Transverse colon (tissue), 4 donors: ENCODE measurements around the gene RFFL. TPM values are rescaled to one million over a fixed set of nuclear protein-coding genes. Genes with fewer than 3 reads are reported as not detected.

Experiments used
- DNase-seq: peaks from one replicate; pipeline ENCODE4 v3.0.0-alpha.2; 2019
- H3K27ac ChIP-seq, 4 donors: fragments of 200-600 bp; sonication (generic); 2 replicates each; pipeline ENCODE4 v1.5.1; 2016 to 2018; ENCODE audit warnings: inconsistent platforms in 4 of 4
- H3K27me3 ChIP-seq: fragments of 200-600 bp; sonication (generic); 2 replicates; pipeline ENCODE4 v1.5.1; 2017; ENCODE audit warnings: inconsistent platforms
- H3K36me3 ChIP-seq, 4 donors: fragments of 200-600 bp; sonication (generic); 2 replicates each; pipeline ENCODE4 v1.5.1; 2017 to 2019; ENCODE audit warnings: inconsistent platforms in 4 of 4
- H3K4me1 ChIP-seq, 4 donors: fragments of 200-600 bp; sonication (generic); 2 replicates each; pipeline ENCODE4 v1.5.1; 2017 to 2020; ENCODE audit warnings: inconsistent platforms in 4 of 4
- H3K4me3 ChIP-seq, 4 donors: fragments of 200-600 bp; sonication (generic); 1 replicate in 1 of 4; 2 replicates in 3 of 4; pipeline versions ENCODE4 v1.5.1 to v1.6.1; 2017 to 2019; ENCODE audit warnings: inconsistent platforms in 4 of 4
- H3K9me3 ChIP-seq, 2 donors: fragments of 200-600 bp; sonication (generic); 2 replicates each; pipeline ENCODE4 v1.5.1; 2017 to 2019; ENCODE audit warnings: inconsistent platforms in 2 of 2
- EP300 ChIP-seq: sonication (generic); formaldehyde crosslinking; IDR thresholded peaks from one replicate; pipeline ENCODE4 v1.6.1; 2017; ENCODE audit warnings: antibody characterized with exemption, low read depth
- POLR2A ChIP-seq: fragments of 450-650 bp; IDR thresholded peaks from one replicate; pipeline ENCODE4 v1.6.1; 2016; ENCODE audit warnings: antibody characterized with exemption, mild to moderate bottlenecking, moderate library complexity
- POLR2AphosphoS5 ChIP-seq, 3 donors: sonication (generic); formaldehyde crosslinking; IDR thresholded peaks; one replicate each; pipeline ENCODE4 v1.6.1; 2016; ENCODE audit warnings: antibody characterized with exemption in 3 of 3
- WGBS, 2 donors: methylation state at CpG; one replicate each; pipeline ENCODE4 v1.1.5; 2018; ENCODE audit warnings: low coverage in 1 of 2; 5-methylcytosine and 5-hydroxymethylcytosine counted together
- in situ Hi-C, 4 donors: fragments of 200-750 bp; cut with MboI; loops; one replicate each; pipeline versions ENCODE4 v1.15.0 to v1.15.1; 2017; ENCODE audit warnings: low sequenced_read_pairs in 3 of 4, low pct_ligation_motif_present in 1 of 4, low pct_unique_long_range_greater_than_20kb in 1 of 4
- intact Hi-C: fragments of 100-400 bp; cut with DNase I; formaldehyde crosslinking; loops from one replicate; pipeline ENCODE4 v1.15.1; 2023; ENCODE audit warnings: low total_unique reads
- total RNA-seq, 4 donors: library from RNA; depleted of rRNA; stranded (reverse); fragments of >200 nt; gene quantifications; one replicate each; pipeline ENCODE4 v1.1.0, GENCODE V29; 2016
- TF ChIP-seq, protein P1 (sequence below), 5 experiments: fragments of 200-600 bp in 3 of 5; fragments of 450-650 bp in 2 of 5; sonication (generic) in 3 of 5; IDR thresholded peaks; 1 replicate in 2 of 5; 2 replicates in 3 of 5; pipeline ENCODE4 v1.5.1; 2016 to 2017; ENCODE audit warnings: antibody characterized with exemption in 5 of 5, inconsistent platforms in 3 of 5, mild to moderate bottlenecking in 2 of 5, moderate library complexity in 1 of 5

Gene RFFL
- total RNA-seq, 4 donors from 2014 or later, result 40.6 to 75.8 (median 50.7) TPM

GRCh38 chr17:35086931-35087573 lies 23.5 kb upstream of the RFFL start:
- peak; percentile 30 for DNase-seq
- peaks cover 9 to 59% (median 57%) of the 10 kb centered on the region in 4 donors for H3K4me1 ChIP-seq
- 52 to 69% methylated on average over 8 of the region's 8 CpGs for WGBS, 2 donors
- H3K9me3 ChIP-seq, result no peaks in the 10 kb centered on the region
- H3K27ac ChIP-seq, result peak overlapping the region; percentile 93 to 99 (median 98)
- intact Hi-C loops (loop anchor here (5.0 kb wide), 1 partner anchor 65 kb away; no protein-coding TSS in a partner anchor), in situ Hi-C loops (loop anchor here in 1 of 4 donors (25.0 kb wide), 1 partner anchor 100 kb away; the partner anchor contains the start of gene LIG3)
- H3K4me3 ChIP-seq, result peak overlapping the region in 3 of 4 donors; percentile 89 to 97 (median 89)
- no peaks in the 10 kb centered on the region for H3K36me3 ChIP-seq
- H3K27me3 ChIP-seq, result no peaks in the 10 kb centered on the region
- TF ChIP-seq, protein P1, sequence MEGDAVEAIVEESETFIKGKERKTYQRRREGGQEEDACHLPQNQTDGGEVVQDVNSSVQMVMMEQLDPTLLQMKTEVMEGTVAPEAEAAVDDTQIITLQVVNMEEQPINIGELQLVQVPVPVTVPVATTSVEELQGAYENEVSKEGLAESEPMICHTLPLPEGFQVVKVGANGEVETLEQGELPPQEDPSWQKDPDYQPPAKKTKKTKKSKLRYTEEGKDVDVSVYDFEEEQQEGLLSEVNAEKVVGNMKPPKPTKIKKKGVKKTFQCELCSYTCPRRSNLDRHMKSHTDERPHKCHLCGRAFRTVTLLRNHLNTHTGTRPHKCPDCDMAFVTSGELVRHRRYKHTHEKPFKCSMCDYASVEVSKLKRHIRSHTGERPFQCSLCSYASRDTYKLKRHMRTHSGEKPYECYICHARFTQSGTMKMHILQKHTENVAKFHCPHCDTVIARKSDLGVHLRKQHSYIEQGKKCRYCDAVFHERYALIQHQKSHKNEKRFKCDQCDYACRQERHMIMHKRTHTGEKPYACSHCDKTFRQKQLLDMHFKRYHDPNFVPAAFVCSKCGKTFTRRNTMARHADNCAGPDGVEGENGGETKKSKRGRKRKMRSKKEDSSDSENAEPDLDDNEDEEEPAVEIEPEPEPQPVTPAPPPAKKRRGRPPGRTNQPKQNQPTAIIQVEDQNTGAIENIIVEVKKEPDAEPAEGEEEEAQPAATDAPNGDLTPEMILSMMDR (IDR thresholded peaks at IDR 0.05), result no peak
- TF ChIP-seq POLR2A, result no peak
- no peak for TF ChIP-seq POLR2AphosphoS5 (IDR thresholded peaks at IDR 0.05)
- no peak for TF ChIP-seq EP300

GRCh38 chr17:35086164-35086563 lies 22.7 kb upstream of the RFFL start:
- Histone ChIP-seq H3K9me3 (no peaks in the 10 kb centered on the region), H3K27me3 (no peaks in the 10 kb centered on the region), H3K4me1 (peaks cover 14 to 67% (median 60%) of the 10 kb centered on the region in 4 donors), H3K36me3 (no peaks in the 10 kb centered on the region), H3K27ac (peak overlapping the region in 3 of 4 donors; percentile 97 to 99 (median 98)), H3K4me3 (no peak overlapping the region)
- no peak for DNase-seq
- WGBS, 2 donors, result 97 to 100% methylated on average over 2 to 8 of the region's 8 CpGs
- in situ Hi-C loops, result loop anchor here in 1 of 4 donors (25.0 kb wide), 1 partner anchor 99 kb away; the partner anchor contains the start of gene LIG3
- TF ChIP-seq POLR2A (no peak), EP300 (no peak), POLR2AphosphoS5 (IDR thresholded peaks at IDR 0.05) (no peak)
- TF ChIP-seq, protein P1 (IDR thresholded peaks at IDR 0.05), result no peak
- intact Hi-C loops, result loop anchor here (5.0 kb wide), 1 partner anchor 64 kb away; no protein-coding TSS in a partner anchor

DNA sequence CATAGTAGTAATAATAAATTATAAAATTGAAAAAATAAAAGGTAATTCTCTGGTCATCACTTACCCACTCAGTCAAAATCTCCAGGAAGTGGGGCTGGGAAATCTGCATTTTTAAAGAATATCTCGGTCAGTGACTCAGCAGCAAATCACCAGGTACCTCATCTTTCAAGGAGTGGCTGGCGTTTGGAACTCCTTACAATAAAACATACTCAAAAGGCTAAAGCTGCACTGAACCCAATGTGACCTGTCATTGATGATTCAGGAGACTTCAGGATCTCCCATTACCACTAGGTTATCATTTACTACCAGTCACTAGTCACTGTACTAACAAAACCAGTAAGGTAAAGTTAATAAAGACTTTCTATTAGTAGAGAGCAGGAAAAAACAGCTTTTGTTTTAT lies 21.5 kb upstream of the RFFL start:
- Histone ChIP-seq H3K4me3 (no peak overlapping the region), H3K4me1 (peaks cover 14 to 78% (median 65%) of the 10 kb centered on the region in 4 donors), H3K27me3 (no peaks in the 10 kb centered on the region), H3K9me3 (no peaks in the 10 kb centered on the region), H3K27ac (peak overlapping the region; percentile 46 to 99 (median 98)), H3K36me3 (no peaks in the 10 kb centered on the region)
- TF ChIP-seq EP300 (no peak), POLR2A (no peak), POLR2AphosphoS5 (IDR thresholded peaks at IDR 0.05) (peak in 1 of 3 donors; percentile 15)
- TF ChIP-seq, protein P1 (IDR thresholded peaks at IDR 0.05), result no peak
- in situ Hi-C loops (loop anchor here in 1 of 4 donors (25.0 kb wide), 1 partner anchor 98 kb away; the partner anchor contains the start of gene LIG3), intact Hi-C loops (loop anchor here (5.0 kb wide), 1 partner anchor 63 kb away; no protein-coding TSS in a partner anchor)
- peak; percentile 21 for DNase-seq
- 0 to 43% methylated on average over 1 to 2 of the region's 2 CpGs for WGBS, 2 donors

- Histone ChIP-seq H3K9me3 (no peaks in the 10 kb centered on the region), H3K4me1 (peaks cover 21 to 91% (median 67%) of the 10 kb centered on the region in 4 donors), H3K4me3 (no peak overlapping the region), H3K36me3 (no peaks in the 10 kb centered on the region), H3K27me3 (no peaks in the 10 kb centered on the region), H3K27ac (peak overlapping the region in 2 of 4 donors; percentile 2 to 14)
- in situ Hi-C loops (loop anchor here in 1 of 4 donors (25.0 kb wide), 1 partner anchor 96 kb away; the partner anchor contains the start of gene LIG3), intact Hi-C loops (no loop called here)
- no peak for DNase-seq
- WGBS, 2 donors, result 42 to 61% methylated on average over 2 of the region's 2 CpGs
- TF ChIP-seq POLR2AphosphoS5 (IDR thresholded peaks at IDR 0.05), result no peak
- TF ChIP-seq POLR2A, result no peak
- no peak for TF ChIP-seq EP300
- TF ChIP-seq, protein P1 (IDR thresholded peaks at IDR 0.05), result no peak
Observed at GRCh38 chr17:35083071-35083470, 19.6 kb upstream of the RFFL start.
